ENCODE results near the gene PACRG. TPM values are rescaled to one million over a fixed set of nuclear protein-coding genes. Genes with fewer than 3 reads are reported as not detected.

Gene PACRG
- total RNA-seq, 1 experiment from 2014 or later: 0.44 TPM

GRCh38 chr6:162921062-162921461 lies 193.3 kb downstream of the PACRG start:
- Mint-ChIP-seq H3K4me3 (no peak overlapping the region), H3K27me3 (ENCODE audit: low read depth) (no peaks in the 10 kb centered on the region), H3K4me1 (no peaks in the 10 kb centered on the region), H3K36me3 (peaks cover 17% of the 10 kb centered on the region), H3K27ac (no peak overlapping the region), H3K9me3 (peaks cover 28% of the 10 kb centered on the region)
- TF ChIP-seq CBFB (CRISPR knock-in tag; IDR thresholded peaks at IDR 0.05; ENCODE audit: low read depth): no peak
- TF ChIP-seq SMAD4 (CRISPR knock-in tag; IDR thresholded peaks at IDR 0.05): no peak
- no peak for TF ChIP-seq PRRX2 (CRISPR knock-in tag; IDR thresholded peaks at IDR 0.05)
- no peak for TF ChIP-seq ZNF121 (CRISPR knock-in tag; IDR thresholded peaks at IDR 0.05)
- no peak for TF ChIP-seq CREB1 (CRISPR knock-in tag; IDR thresholded peaks at IDR 0.05)
- TF ChIP-seq, protein P1, sequence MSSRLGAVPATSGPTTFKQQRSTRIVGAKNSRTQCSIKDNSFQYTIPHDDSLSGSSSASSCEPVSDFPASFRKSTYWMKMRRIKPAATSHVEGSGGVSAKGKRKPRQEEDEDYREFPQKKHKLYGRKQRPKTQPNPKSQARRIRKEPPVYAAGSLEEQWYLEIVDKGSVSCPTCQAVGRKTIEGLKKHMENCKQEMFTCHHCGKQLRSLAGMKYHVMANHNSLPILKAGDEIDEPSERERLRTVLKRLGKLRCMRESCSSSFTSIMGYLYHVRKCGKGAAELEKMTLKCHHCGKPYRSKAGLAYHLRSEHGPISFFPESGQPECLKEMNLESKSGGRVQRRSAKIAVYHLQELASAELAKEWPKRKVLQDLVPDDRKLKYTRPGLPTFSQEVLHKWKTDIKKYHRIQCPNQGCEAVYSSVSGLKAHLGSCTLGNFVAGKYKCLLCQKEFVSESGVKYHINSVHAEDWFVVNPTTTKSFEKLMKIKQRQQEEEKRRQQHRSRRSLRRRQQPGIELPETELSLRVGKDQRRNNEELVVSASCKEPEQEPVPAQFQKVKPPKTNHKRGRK (CRISPR knock-in tag; IDR thresholded peaks at IDR 0.05; ENCODE audit: borderline replicate concordance): no peak
- CTCF ChIA-PET: no interaction called here
- POLR2A ChIA-PET: no interaction called here
- peak; percentile 38; the same call in 1 of the 2 replicates for ATAC-seq
- no peak for DNase-seq (ENCODE audit: low spot score)

GRCh38 chr6:162921510-162922040 lies 193.8 kb downstream of the PACRG start:
- DNase-seq (ENCODE audit: low spot score): no peak
- Mint-ChIP-seq H3K36me3 (peaks cover 21% of the 10 kb centered on the region), H3K27me3 (ENCODE audit: low read depth) (no peaks in the 10 kb centered on the region), H3K4me3 (no peak overlapping the region), H3K4me1 (no peaks in the 10 kb centered on the region), H3K27ac (no peak overlapping the region), H3K9me3 (peaks cover 33% of the 10 kb centered on the region)
- ChIA-PET CTCF (no interaction called here), POLR2A (no interaction called here)
- no peak for ATAC-seq
- TF ChIP-seq ESRRA (CRISPR knock-in tag; IDR thresholded peaks at IDR 0.05; ENCODE audit: borderline replicate concordance): no peak
- TF ChIP-seq, protein P2, sequence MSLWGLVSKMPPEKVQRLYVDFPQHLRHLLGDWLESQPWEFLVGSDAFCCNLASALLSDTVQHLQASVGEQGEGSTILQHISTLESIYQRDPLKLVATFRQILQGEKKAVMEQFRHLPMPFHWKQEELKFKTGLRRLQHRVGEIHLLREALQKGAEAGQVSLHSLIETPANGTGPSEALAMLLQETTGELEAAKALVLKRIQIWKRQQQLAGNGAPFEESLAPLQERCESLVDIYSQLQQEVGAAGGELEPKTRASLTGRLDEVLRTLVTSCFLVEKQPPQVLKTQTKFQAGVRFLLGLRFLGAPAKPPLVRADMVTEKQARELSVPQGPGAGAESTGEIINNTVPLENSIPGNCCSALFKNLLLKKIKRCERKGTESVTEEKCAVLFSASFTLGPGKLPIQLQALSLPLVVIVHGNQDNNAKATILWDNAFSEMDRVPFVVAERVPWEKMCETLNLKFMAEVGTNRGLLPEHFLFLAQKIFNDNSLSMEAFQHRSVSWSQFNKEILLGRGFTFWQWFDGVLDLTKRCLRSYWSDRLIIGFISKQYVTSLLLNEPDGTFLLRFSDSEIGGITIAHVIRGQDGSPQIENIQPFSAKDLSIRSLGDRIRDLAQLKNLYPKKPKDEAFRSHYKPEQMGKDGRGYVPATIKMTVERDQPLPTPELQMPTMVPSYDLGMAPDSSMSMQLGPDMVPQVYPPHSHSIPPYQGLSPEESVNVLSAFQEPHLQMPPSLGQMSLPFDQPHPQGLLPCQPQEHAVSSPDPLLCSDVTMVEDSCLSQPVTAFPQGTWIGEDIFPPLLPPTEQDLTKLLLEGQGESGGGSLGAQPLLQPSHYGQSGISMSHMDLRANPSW (CRISPR knock-in tag; conservative IDR thresholded peaks at IDR 0.05; ENCODE audit: low read depth): no peak
- TF ChIP-seq ETV6 (CRISPR knock-in tag; IDR thresholded peaks at IDR 0.05): no peak
- TF ChIP-seq, protein P3, sequence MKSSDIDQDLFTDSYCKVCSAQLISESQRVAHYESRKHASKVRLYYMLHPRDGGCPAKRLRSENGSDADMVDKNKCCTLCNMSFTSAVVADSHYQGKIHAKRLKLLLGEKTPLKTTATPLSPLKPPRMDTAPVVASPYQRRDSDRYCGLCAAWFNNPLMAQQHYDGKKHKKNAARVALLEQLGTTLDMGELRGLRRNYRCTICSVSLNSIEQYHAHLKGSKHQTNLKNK (CRISPR knock-in tag; IDR thresholded peaks at IDR 0.05): no peak
- TF ChIP-seq SP1 (CRISPR knock-in tag; conservative IDR thresholded peaks at IDR 0.05): no peak
- TF ChIP-seq TP53 (CRISPR knock-in tag; IDR thresholded peaks at IDR 0.05): no peak
- no peak for TF ChIP-seq ZNF138 (CRISPR knock-in tag; conservative IDR thresholded peaks at IDR 0.05)
- TF ChIP-seq NR2C2 (CRISPR knock-in tag; IDR thresholded peaks at IDR 0.05): no peak
- no peak for TF ChIP-seq ZNF317 (CRISPR knock-in tag; IDR thresholded peaks at IDR 0.05; ENCODE audit: borderline replicate concordance, low read depth)
- TF ChIP-seq, protein P4, sequence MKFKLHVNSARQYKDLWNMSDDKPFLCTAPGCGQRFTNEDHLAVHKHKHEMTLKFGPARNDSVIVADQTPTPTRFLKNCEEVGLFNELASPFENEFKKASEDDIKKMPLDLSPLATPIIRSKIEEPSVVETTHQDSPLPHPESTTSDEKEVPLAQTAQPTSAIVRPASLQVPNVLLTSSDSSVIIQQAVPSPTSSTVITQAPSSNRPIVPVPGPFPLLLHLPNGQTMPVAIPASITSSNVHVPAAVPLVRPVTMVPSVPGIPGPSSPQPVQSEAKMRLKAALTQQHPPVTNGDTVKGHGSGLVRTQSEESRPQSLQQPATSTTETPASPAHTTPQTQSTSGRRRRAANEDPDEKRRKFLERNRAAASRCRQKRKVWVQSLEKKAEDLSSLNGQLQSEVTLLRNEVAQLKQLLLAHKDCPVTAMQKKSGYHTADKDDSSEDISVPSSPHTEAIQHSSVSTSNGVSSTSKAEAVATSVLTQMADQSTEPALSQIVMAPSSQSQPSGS (CRISPR knock-in tag; IDR thresholded peaks at IDR 0.05; ENCODE audit: borderline replicate concordance, low read depth): no peak
- TF ChIP-seq PRDM15 (CRISPR knock-in tag; IDR thresholded peaks at IDR 0.05): no peak
- TF ChIP-seq GTF2I (CRISPR knock-in tag; conservative IDR thresholded peaks at IDR 0.05): no peak
- TF ChIP-seq, protein P1 (CRISPR knock-in tag; IDR thresholded peaks at IDR 0.05; ENCODE audit: borderline replicate concordance): no peak
